ENCODE measurements around the gene SOX13. TPM values are rescaled to one million over a fixed set of nuclear protein-coding genes. Genes with fewer than 3 reads are reported as not detected.

The SOX13 gene
- total RNA-seq, 1 experiment from 2014 or later, result 53.0 TPM

GRCh38 chr1:204077979-204078696 is 5.2 kb downstream of the SOX13 start:
- no peaks in the 10 kb centered on the region for H3K9me3 ChIP-seq (ENCODE audit: control insufficient read depth, insufficient read depth, low read depth, low read length)
- no peaks in the 10 kb centered on the region for H3K27me3 ChIP-seq (ENCODE audit: control insufficient read depth, insufficient read depth, low read length)
- ATAC-seq, result peak; percentile 5; the same call in 1 of the 2 replicates
- H3K36me3 ChIP-seq (ENCODE audit: control insufficient read depth, insufficient read depth, low read length), result no peaks in the 10 kb centered on the region; the same call in 1 of the 2 replicates
- peaks cover 65% of the 10 kb centered on the region for H3K4me1 ChIP-seq (ENCODE audit: control insufficient read depth, insufficient read depth, low read length)
- H3K4me3 ChIP-seq (ENCODE audit: low read depth in 2 of 2, low read length in 2 of 2), result peak overlapping the region in 1 of 2 experiments; percentile 23; a peak in 1 of 4 replicates
- intact Hi-C loops (cut with micrococcal nuclease; ENCODE audit: unreplicated experiment), result loop anchor here (5.0 kb wide), 1 partner anchor 44 kb away; no protein-coding TSS in a partner anchor
- peak overlapping the region; percentile 80 for H3K27ac ChIP-seq (ENCODE audit: low read length)
- TF ChIP-seq TCF7L2 (IDR thresholded peaks at IDR 0.05; ENCODE audit: low read depth, low read length), result no peak
- DNase-seq (ENCODE audit: low read depth, low spot score), result no peak
- CTCF ChIA-PET, result interaction anchor here (0.6 kb wide), 1 partner anchor 50 kb away, joined by 3 read pairs; no protein-coding TSS in a partner anchor
- POLR2A ChIA-PET, result interaction anchor here (0.5 to 0.7 kb wide), 3 partner anchors 42 to 207 kb away, joined by 3 to 8 read pairs (median 3); no protein-coding TSS in a partner anchor
- in situ Hi-C loops (cut with HindIII; ENCODE audit: low pct_unique_long_range_greater_than_20kb, low sequenced_read_pairs), result no loop called here
- BruUV-seq (replicated peaks), result no TSS peak

- intact Hi-C loops (cut with micrococcal nuclease; ENCODE audit: unreplicated experiment), result loop anchor here (5.0 kb wide), 1 partner anchor 43 kb away; no protein-coding TSS in a partner anchor
- ATAC-seq, result 0 out of 2 replicates have a peak, but pooled peaks have one; percentile 15
- Histone ChIP-seq H3K9me3 (ENCODE audit: control insufficient read depth, insufficient read depth, low read depth, low read length) (no peaks in the 10 kb centered on the region), H3K27ac (ENCODE audit: low read length) (peak overlapping the region; percentile 75), H3K4me1 (ENCODE audit: control insufficient read depth, insufficient read depth, low read length) (peaks cover 77% of the 10 kb centered on the region), H3K4me3 (ENCODE audit: low read depth in 2 of 2, low read length in 2 of 2) (no peak overlapping the region), H3K36me3 (ENCODE audit: control insufficient read depth, insufficient read depth, low read length) (no peaks in the 10 kb centered on the region), H3K27me3 (ENCODE audit: control insufficient read depth, insufficient read depth, low read length) (no peaks in the 10 kb centered on the region)
- no peak for DNase-seq (ENCODE audit: low read depth, low spot score)
- ChIA-PET POLR2A (interaction anchor here (0.6 to 0.7 kb wide), 2 partner anchors 18 to 215 kb away, joined by 3 to 7 read pairs; no protein-coding TSS in a partner anchor), CTCF (interaction anchor here (0.6 to 1.0 kb wide), 2 partner anchors 184 to 208 kb away, joined by 3 to 5 read pairs; no protein-coding TSS in a partner anchor)
- BruUV-seq (replicated peaks), result no TSS peak
- in situ Hi-C loops (cut with HindIII; ENCODE audit: low pct_unique_long_range_greater_than_20kb, low sequenced_read_pairs), result no loop called here
- TF ChIP-seq SIN3A (IDR thresholded peaks at IDR 0.05; ENCODE audit: borderline replicate concordance, insufficient read depth, low read depth, low read length), result no peak
- no peak for TF ChIP-seq CTCF (IDR thresholded peaks at IDR 0.05)
- no peak for TF ChIP-seq REST (IDR thresholded peaks at IDR 0.05; ENCODE audit: insufficient read depth in 1 of 2, low read depth in 2 of 2, low read length in 1 of 2)
- no peak for TF ChIP-seq POLR2AphosphoS5 (IDR thresholded peaks at IDR 0.05; ENCODE audit: low read depth, low read length)
- no peak for TF ChIP-seq TCF7L2 (IDR thresholded peaks at IDR 0.05; ENCODE audit: low read depth, low read length)
These were observed 6.7 kb downstream of the SOX13 start for GRCh38 chr1:204079608-204079999.

Measured in Panc1 (cell line).